ENCODE results near the gene KCTD8.

DNA sequence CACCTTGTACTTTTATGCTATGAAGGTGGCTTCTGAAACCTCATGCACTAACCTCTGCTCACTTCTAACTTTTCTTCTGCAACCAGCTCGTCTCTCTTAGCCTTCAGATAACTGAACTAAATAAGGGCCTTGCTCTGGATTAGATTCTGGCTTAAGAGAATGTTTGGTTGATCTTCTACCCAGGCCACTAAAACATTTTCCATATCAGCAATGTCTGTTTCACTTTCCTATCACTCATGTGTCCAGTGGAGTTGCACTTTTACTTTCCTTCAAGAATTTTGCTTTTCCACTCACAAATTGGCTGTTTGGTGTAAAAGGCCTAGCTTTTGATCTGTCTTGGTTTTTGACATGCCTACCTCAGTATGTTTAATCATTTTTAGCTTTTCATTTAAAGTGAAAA lies 105.8 kb downstream of the KCTD8 start:
- TF ChIP-seq, protein P1, sequence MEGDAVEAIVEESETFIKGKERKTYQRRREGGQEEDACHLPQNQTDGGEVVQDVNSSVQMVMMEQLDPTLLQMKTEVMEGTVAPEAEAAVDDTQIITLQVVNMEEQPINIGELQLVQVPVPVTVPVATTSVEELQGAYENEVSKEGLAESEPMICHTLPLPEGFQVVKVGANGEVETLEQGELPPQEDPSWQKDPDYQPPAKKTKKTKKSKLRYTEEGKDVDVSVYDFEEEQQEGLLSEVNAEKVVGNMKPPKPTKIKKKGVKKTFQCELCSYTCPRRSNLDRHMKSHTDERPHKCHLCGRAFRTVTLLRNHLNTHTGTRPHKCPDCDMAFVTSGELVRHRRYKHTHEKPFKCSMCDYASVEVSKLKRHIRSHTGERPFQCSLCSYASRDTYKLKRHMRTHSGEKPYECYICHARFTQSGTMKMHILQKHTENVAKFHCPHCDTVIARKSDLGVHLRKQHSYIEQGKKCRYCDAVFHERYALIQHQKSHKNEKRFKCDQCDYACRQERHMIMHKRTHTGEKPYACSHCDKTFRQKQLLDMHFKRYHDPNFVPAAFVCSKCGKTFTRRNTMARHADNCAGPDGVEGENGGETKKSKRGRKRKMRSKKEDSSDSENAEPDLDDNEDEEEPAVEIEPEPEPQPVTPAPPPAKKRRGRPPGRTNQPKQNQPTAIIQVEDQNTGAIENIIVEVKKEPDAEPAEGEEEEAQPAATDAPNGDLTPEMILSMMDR (IDR thresholded peaks at IDR 0.05 in 4 of 5, conservative IDR thresholded peaks at IDR 0.05 in 1 of 5) = no peak
- no peak for TF ChIP-seq POLR2A (IDR thresholded peaks at IDR 0.05)

Measured in gastrocnemius medialis (tissue), 4 donors.